HCT116 (cell line): Measurements from ENCODE around the gene TEK.

ENCODE experiments used
- CTCF ChIP-seq, 3 experiments: fragments of 200-600 bp in 1 of 3; sonication (generic) in 1 of 3; IDR thresholded peaks in 2 of 3; conservative IDR thresholded peaks in 1 of 3; 2 replicates each; pipeline ENCODE4 v1.5.1; 2012 to 2017; ENCODE audit warnings: low read depth in 2 of 3, low read length in 2 of 3, antibody characterized with exemption in 1 of 3, borderline replicate concordance in 1 of 3, control low read depth in 1 of 3, mild to moderate bottlenecking in 1 of 3, mixed read lengths in 1 of 3, mixed run types in 1 of 3, moderate library complexity in 1 of 3; ENCODE audit not compliant: insufficient read depth in 1 of 3
- EGR1 ChIP-seq: IDR thresholded peaks from 2 replicates; pipeline ENCODE4 v1.6.1; 2012; ENCODE audit warnings: low read depth
- ELF1 ChIP-seq: IDR thresholded peaks from 2 replicates; pipeline ENCODE4 v1.6.1; 2012; ENCODE audit warnings: low read depth, borderline replicate concordance
- EZH2 ChIP-seq: fragments of 200-600 bp; sonication (generic); IDR thresholded peaks from 2 replicates; pipeline ENCODE4 v1.6.1; 2017; ENCODE audit warnings: antibody characterized with exemption, mixed run types
- EZH2phosphoT487 ChIP-seq: fragments of 200-600 bp; IDR thresholded peaks from 2 replicates; pipeline ENCODE4 v1.6.1; 2018; ENCODE audit warnings: antibody characterized with exemption, borderline replicate concordance
- JUND ChIP-seq: IDR thresholded peaks from 2 replicates; pipeline ENCODE4 v1.6.1; 2012
- MAX ChIP-seq: IDR thresholded peaks from 2 replicates; pipeline ENCODE4 v1.6.1; 2012
- POLR2A ChIP-seq: IDR thresholded peaks from 2 replicates; pipeline ENCODE4 v1.7.0; 2011; ENCODE audit warnings: borderline replicate concordance; ENCODE audit not compliant: insufficient read depth, insufficient read length; ENCODE audit errors: extremely low read depth
- SIN3A ChIP-seq: IDR thresholded peaks from 2 replicates; pipeline ENCODE4 v1.6.1; 2012; ENCODE audit warnings: low read depth
- ZFX ChIP-seq: fragments of 450-650 bp; IDR thresholded peaks from 2 replicates; pipeline ENCODE4 v1.6.1; 2017
- ZNF274 ChIP-seq: fragments of 200-500 bp; sonication (Bioruptor generic); IDR thresholded peaks from 2 replicates; pipeline ENCODE4 v1.6.1; 2014; ENCODE audit warnings: mild to moderate bottlenecking, low read depth, low read length, inconsistent platforms

GRCh38 chr9:27209034-27209433 lies 100.0 kb downstream of the TEK start:
- TF ChIP-seq CTCF (IDR thresholded peaks at IDR 0.05 in 2 of 3, conservative IDR thresholded peaks at IDR 0.05 in 1 of 3; ENCODE audit: borderline replicate concordance in 1 of 3, insufficient read depth in 1 of 3, low read depth in 2 of 3, low read length in 2 of 3) (no peak), JUND (no peak), EGR1 (no peak), EZH2 (no peak), MAX (no peak), ELF1 (no peak), ZNF274 (no peak), ZFX (no peak), EZH2phosphoT487 (no peak), POLR2A (no peak), SIN3A (no peak)
